ENCODE data around the gene WDR33.

The WDR33 gene

GRCh38 chr2:127762846-127763245 is 48.1 kb downstream of the WDR33 start:
- DNase-seq (ENCODE audit: low spot score): no peak

DNA sequence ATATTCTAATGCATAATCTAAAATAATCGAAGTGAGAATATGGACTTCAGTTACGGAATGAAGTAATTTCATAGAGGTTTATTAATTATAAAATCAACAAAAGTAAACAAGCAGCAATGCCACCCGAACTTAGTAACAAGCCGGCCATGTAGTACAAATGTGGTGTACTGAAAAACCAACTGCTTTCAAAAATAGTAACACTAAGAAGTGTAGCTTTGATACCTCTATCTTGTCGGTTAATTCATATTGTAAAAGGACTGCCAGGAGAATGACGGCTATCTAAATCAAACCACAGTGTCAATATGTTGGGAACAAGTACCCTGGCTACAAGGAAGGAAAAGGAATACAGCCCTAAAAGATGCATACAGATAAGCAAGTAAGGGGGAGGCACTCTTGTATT is 48.5 kb downstream of the WDR33 start:
- no peak for DNase-seq (ENCODE audit: low spot score)

GRCh38 chr2:127759931-127760330 is 51.0 kb downstream of the WDR33 start:
- peak; percentile 7 for DNase-seq (ENCODE audit: low spot score)

- DNase-seq (ENCODE audit: low spot score): no peak
These were observed 56.8 kb downstream of the WDR33 start for GRCh38 chr2:127754186-127754585.

DNA sequence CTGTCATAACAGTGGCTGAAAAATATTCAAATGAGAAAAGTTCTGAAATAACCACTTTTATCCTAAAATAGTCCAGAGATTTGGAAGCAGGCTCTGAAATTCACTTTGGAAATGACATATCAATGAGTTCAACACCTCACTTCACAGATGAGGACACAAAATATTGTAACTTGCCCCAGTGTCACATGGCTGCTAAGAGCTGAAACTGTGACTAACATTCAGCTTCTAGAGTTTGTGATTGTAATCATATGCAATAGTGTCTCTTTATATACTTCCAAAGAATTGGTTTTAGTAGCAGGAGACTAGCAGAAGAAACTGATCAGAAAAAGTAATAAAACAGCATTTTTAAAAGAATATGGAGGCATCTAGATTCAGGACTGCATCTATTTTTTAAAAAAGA is 57.6 kb downstream of the WDR33 start:
- no peak for DNase-seq (ENCODE audit: low spot score)

- peak; percentile 57 for DNase-seq (ENCODE audit: low spot score)
These were observed 61.4 kb downstream of the WDR33 start for GRCh38 chr2:127749537-127749936.

- DNase-seq (ENCODE audit: low spot score): no peak
These were observed 63.4 kb downstream of the WDR33 start for GRCh38 chr2:127747621-127748020.

DNA sequence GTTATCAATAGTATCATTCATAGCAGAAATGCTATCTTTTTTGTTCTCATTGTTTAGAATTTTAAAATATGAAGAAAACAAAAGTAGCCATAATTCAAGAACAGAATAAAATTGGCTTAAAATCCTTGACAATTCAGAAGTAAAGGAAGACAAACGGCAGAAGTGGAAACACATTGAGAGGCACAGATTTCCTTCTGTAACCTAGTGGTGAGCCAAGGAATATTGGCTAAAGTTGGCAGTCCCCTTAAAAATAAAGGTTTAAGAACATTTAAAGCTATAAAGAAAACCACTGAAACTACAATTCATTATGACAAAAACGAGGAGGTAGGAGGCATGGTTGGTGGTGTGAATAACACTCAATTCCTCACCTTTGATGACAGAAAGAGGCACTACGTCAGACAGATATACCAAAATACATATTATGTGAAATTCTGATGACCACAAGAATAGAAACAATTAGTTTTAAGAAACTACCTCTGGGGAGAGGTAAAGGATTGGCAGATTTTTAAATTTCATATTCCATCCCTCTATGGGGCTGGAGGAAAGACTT is 67.4 kb downstream of the WDR33 start:
- DNase-seq (ENCODE audit: low spot score): no peak

DNA sequence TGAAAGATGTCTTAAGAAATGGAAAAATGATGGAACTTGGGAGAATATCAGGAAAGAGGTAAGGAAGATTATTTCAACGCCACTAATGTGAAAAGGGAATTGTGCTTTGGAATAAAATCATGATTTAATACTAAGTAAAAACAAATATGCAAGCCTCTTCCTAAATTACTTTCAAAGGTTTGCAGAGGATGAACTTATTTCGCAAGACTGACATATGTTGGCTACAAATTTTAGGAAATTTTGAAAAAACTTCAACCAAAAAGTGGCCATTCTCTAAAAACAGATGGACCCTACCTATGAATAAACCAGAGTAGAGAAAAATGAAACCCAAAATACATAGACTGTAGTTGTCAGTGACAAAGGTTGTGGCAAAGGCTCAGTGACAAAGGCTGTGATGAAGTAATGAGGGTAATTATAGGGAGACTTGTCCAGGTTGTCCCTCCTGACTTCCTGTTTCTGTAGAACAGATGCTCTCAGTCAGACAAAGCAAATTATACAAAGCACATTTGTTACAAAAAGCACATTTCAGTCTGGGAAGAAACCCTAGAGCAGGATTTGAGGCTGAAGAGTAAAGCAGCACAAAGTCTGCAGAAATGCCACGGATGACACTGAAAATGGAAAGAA is 70.2 kb downstream of the WDR33 start:
- no peak for DNase-seq (ENCODE audit: low spot score)

DNA sequence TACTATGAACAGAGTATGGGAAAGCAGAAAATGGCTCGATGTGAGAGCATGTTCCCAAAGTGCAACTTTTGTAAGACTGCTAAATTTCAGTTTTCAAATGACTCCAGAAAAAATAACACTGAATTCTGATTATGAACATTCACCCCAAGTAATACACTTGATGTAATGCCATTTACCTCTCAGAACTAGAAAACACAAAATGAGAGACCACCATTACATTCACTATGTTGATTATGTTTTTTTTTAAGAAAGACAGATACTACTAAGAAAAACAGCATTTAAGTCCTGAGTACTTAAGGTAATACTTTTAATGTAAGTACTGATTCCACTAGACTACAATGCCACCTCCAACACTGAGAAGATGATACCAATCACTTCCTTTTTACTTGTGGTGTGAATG is 71.2 kb downstream of the WDR33 start:
- no peak for DNase-seq (ENCODE audit: low spot score)

DNA sequence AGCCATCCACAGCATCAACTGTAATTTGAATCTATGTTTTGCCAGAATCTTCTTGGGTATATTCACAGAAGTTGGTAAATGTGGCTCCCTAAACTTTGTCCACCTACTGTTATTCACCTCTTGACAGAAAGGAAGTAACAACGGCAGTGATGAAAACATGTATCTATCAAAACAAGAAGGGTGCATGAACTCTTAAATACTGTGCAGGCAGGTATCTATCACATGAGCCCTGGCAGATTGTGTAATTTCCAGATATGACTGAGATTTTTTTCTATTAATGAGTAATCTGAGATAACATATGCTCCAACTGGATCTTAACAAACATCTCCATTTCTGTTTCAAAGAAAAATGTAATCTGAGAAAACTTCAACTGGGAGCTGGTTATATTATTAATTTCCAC is 73.1 kb downstream of the WDR33 start:
- no peak for DNase-seq (ENCODE audit: low spot score)

GRCh38 chr2:127735537-127736399 is 75.2 kb downstream of the WDR33 start:
- no peak for DNase-seq (ENCODE audit: low spot score)

- DNase-seq (ENCODE audit: low spot score): no peak
These were observed 75.9 kb downstream of the WDR33 start for GRCh38 chr2:127735044-127735443.

DNA sequence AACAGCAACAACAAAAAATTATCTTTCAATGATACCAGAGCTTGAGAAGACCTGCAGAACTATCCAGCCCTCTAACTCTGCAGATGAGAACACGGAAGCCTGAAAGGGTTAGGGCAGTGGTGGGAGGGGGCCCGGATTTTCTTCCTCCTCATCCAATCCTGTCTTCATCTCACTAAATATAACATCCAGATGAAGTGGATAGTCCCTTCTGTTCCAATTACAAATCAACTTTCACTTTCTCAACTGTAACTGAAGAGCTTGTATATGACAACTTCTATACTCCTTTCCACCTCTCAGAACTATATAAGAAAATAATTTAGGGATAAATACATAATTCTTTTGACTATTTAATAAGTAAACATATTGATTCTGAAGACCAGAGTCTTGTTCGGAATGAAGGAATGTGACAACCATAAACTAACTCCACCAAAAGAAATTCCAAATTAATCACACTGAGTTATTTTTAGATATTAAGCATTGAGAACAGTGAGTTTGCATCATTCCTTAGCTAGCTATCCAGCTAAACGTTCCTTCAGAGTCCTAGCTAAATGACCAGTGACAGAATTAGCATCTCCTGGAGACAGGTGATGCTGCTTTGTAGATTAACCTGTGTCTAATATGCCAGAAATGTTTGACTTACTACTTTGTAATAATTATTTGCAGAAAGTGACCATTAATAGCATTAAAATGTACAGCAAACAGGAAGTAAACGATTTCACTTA is 77.0 kb downstream of the WDR33 start:
- DNase-seq (ENCODE audit: low spot score): peak; percentile 50

- no peak for DNase-seq (ENCODE audit: low spot score)
These were observed 77.7 kb downstream of the WDR33 start for GRCh38 chr2:127733113-127733815.

GRCh38 chr2:127726158-127726880 is 84.7 kb downstream of the WDR33 start:
- DNase-seq (ENCODE audit: low spot score): no peak

DNA sequence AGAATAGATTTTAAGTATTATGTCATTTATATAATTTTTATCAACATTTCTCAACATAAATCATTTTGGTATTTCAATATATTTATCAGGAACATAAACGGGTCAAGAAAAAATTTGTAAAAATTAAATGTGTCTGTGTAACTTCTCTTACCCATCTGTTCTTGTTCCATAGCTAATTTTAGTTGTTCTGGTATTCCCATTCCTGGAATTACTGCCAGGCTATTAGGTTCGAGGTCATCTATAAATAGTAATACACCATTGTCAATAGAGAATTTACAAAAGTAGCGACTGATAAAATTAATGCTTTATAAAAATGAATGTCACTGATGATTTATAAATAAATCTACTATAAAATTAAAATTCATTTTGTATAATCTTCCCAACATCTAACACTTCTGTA is 88.2 kb downstream of the WDR33 start:
- no peak for DNase-seq (ENCODE audit: low spot score)

DNA sequence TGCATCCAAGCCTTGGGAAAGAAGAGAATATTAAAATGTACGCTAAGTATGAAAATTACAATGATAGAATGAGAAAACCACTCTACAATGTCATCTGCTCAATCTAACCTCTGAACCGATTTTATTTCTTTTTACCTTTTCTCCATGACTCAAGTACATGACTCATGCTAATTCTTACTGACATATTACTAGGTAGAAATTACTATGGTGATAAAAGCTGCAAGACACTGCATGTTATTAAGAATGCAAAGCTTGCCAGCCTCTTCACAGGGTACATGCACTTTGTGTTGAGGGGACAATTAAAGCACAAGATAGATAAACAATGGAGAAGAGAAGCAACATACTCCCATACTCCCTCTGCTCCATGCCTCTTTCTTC is 89.0 kb downstream of the WDR33 start:
- DNase-seq (ENCODE audit: low spot score): no peak

- DNase-seq (ENCODE audit: low spot score): no peak
These were observed 89.5 kb downstream of the WDR33 start for GRCh38 chr2:127721311-127721977.

DNA sequence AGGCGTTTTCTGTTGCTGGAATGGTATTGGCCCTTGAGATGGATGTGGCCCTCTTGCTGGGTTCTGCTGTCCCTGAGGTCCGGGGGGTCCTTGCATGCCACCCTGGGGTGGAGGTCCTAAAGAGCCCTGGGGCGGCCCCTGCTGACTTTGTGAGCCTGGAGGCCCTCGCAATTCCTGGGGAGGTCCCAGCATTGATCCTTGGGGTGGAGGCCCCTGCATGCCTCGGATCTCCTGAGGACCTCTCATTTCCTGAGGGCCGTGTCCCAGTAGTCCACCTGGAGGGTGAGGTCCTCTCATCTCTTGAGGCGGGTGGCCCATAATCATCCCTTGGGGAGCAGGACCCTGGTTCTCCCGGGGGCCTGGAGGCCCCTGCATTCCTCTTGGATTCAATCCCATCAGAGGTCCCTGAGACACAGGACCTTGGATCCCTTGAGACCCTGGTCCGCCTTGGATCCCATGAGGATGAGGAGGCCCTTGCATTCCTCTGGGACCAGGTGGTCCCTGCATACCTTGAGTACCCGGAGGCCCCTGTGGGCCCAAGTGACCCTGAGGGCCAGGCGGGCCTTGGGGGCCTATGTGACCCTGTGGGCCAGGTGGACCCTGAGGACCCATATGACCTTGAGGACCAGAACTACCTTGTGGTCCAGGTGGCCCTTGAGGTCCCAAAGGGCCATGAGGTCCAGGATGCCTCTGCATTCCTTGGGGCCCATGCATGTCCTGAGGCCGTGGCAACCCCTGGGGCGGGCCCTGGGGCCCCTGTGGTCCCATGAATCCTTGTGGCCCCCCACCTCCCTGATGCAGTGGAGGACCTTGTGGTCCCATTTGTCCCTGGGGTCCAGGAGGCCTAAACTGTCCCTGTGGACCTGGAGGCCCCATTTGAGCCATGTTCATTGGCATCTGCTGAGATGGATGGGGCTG is 91.4 kb downstream of the WDR33 start:
- no peak for DNase-seq (ENCODE audit: low spot score)

All from AG20443 (cell line).